ENCODE data around the gene FAN1. TPM values are rescaled to one million over a fixed set of nuclear protein-coding genes. Genes with fewer than 3 reads are reported as not detected.

Gene FAN1
- total RNA-seq, 1 donor from 2014 or later, result 26.6 TPM

DNA sequence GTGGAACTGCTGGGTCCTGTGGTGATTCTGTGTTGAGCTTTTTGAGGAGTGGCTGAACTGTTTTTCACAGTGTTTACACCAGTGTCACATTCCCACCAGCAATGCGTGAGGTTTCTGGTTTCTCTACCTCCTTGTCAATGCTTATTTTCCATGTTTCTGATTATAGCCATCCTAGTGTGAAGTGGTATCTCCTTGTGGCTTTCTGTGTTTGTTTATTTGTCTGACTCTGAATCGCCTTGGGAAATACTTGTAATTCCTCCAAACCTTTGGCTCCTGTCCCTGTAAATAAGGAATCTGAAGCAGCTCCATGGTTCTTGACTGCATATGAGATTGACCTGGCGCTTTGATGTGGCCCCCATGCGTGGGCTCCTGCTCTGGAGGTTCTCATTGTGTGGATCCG, 20.6 kb downstream of the FAN1 start:
- no peaks in the 10 kb centered on the region for H3K9me3 Mint-ChIP-seq (ENCODE audit: low read depth)
- H3K36me3 Mint-ChIP-seq (ENCODE audit: insufficient read depth), result peaks cover 16% of the 10 kb centered on the region
- H3K4me3 Mint-ChIP-seq (ENCODE audit: low read depth), result no peak overlapping the region
- H3K27me3 Mint-ChIP-seq, result no peaks in the 10 kb centered on the region
- TF ChIP-seq, protein P1, sequence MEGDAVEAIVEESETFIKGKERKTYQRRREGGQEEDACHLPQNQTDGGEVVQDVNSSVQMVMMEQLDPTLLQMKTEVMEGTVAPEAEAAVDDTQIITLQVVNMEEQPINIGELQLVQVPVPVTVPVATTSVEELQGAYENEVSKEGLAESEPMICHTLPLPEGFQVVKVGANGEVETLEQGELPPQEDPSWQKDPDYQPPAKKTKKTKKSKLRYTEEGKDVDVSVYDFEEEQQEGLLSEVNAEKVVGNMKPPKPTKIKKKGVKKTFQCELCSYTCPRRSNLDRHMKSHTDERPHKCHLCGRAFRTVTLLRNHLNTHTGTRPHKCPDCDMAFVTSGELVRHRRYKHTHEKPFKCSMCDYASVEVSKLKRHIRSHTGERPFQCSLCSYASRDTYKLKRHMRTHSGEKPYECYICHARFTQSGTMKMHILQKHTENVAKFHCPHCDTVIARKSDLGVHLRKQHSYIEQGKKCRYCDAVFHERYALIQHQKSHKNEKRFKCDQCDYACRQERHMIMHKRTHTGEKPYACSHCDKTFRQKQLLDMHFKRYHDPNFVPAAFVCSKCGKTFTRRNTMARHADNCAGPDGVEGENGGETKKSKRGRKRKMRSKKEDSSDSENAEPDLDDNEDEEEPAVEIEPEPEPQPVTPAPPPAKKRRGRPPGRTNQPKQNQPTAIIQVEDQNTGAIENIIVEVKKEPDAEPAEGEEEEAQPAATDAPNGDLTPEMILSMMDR (IDR thresholded peaks at IDR 0.05; ENCODE audit: unreplicated experiment), result no peak
- H3K27ac Mint-ChIP-seq, result no peak overlapping the region
- H3K4me1 Mint-ChIP-seq (ENCODE audit: low read depth), result no peaks in the 10 kb centered on the region
- DNase-seq (ENCODE audit: low spot score, unreplicated experiment), result no peak

DNA sequence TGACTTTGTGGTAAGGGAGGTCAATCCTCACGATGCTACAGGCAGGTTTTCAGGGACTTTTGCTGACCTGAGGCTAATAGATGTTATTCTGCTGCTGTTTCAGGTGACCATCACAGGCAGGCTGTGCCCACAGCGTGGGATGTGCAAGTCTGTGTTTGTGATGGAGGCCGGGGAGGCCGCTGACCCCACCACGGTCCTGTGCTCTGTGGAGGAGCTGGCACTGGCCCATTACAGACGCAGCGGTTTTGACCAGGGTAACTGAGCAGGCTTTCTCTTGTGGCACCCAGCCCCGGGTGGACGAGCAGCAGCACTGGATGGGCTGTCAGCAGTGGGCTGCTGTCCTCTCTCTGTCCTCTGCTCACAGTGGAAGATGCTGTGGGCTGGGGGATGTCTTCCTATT, 22.0 kb downstream of the FAN1 start:
- H3K4me3 Mint-ChIP-seq (ENCODE audit: low read depth), result no peak overlapping the region
- H3K36me3 Mint-ChIP-seq (ENCODE audit: insufficient read depth), result peaks cover 16% of the 10 kb centered on the region

DNA sequence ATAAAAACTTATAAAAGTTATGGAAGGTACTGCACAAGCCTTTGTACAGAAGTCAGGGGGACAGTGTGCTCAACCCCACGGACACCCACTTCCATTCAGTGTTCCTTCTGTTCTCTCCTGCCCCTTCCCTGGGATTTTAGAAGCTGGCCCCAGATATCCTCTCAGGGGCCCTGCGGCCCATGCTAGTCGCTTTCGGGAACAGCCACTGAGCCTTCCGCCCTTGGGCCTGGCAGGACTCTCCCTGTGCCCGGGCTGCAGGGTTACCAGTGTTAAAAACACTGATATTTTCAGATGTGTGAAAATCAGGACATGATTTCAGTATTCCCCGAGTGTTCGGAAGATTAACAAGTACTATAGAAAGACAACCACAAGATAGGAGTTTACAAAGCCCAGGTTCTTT, 22.4 kb downstream of the FAN1 start:
- DNase-seq (ENCODE audit: low spot score, unreplicated experiment), result no peak
- Mint-ChIP-seq H3K27ac (no peak overlapping the region), H3K36me3 (ENCODE audit: insufficient read depth) (peaks cover 16% of the 10 kb centered on the region), H3K9me3 (ENCODE audit: low read depth) (no peaks in the 10 kb centered on the region), H3K4me1 (ENCODE audit: low read depth) (no peaks in the 10 kb centered on the region), H3K4me3 (ENCODE audit: low read depth) (no peak overlapping the region), H3K27me3 (no peaks in the 10 kb centered on the region)
- TF ChIP-seq, protein P1 (IDR thresholded peaks at IDR 0.05; ENCODE audit: unreplicated experiment), result no peak

More for the DNA sequence above, 22.0 kb downstream of the FAN1 start:
- Mint-ChIP-seq H3K27ac (no peak overlapping the region), H3K9me3 (ENCODE audit: low read depth) (no peaks in the 10 kb centered on the region), H3K27me3 (no peaks in the 10 kb centered on the region), H3K4me1 (ENCODE audit: low read depth) (no peaks in the 10 kb centered on the region)
- no peak for DNase-seq (ENCODE audit: low spot score, unreplicated experiment)
- TF ChIP-seq, protein P1 (IDR thresholded peaks at IDR 0.05; ENCODE audit: unreplicated experiment), result no peak

DNA sequence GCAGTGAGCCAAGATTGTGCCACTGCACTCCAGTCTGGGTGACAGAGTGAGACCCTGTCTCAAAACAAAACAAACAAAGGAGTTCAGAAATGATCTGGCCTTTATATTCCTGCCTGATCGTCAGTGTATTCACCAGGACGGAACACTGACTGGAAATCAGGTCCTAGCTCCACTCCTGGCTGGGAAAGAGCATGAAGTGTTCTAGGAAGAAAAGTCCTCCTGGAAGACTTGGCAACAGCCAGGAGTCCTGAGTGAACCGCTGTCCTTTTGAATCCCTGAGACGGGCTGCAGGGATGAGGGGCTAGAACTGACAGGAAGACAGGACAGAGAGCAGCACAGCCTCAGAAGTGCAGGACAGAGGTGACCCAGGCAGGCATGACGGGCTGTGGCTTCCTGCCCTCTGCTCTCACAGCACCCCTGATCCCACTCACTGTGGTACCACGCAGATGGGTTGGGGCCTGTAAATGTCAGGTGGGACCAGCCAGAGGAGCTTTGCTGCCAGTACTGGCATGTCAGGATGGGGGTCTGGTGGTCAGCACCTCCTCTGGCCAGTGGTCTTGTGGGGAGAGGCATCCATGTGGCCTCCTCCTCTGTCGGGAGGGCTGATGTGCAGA, 23.5 kb downstream of the FAN1 start:
- H3K4me3 Mint-ChIP-seq (ENCODE audit: low read depth), result no peak overlapping the region
- no peaks in the 10 kb centered on the region for H3K9me3 Mint-ChIP-seq (ENCODE audit: low read depth)
- TF ChIP-seq, protein P1 (IDR thresholded peaks at IDR 0.05; ENCODE audit: unreplicated experiment), result no peak
- H3K27ac Mint-ChIP-seq, result no peak overlapping the region
- H3K36me3 Mint-ChIP-seq (ENCODE audit: insufficient read depth), result peaks cover 16% of the 10 kb centered on the region
- DNase-seq (ENCODE audit: low spot score, unreplicated experiment), result no peak
- no peaks in the 10 kb centered on the region for H3K4me1 Mint-ChIP-seq (ENCODE audit: low read depth)
- no peaks in the 10 kb centered on the region for H3K27me3 Mint-ChIP-seq

- H3K27ac Mint-ChIP-seq, result no peak overlapping the region
- no peak overlapping the region for H3K4me3 Mint-ChIP-seq (ENCODE audit: low read depth)
- no peaks in the 10 kb centered on the region for H3K9me3 Mint-ChIP-seq (ENCODE audit: low read depth)
- no peak for DNase-seq (ENCODE audit: low spot score, unreplicated experiment)
- no peaks in the 10 kb centered on the region for H3K4me1 Mint-ChIP-seq (ENCODE audit: low read depth)
- TF ChIP-seq, protein P1 (IDR thresholded peaks at IDR 0.05; ENCODE audit: unreplicated experiment), result no peak
- H3K36me3 Mint-ChIP-seq (ENCODE audit: insufficient read depth), result peaks cover 17% of the 10 kb centered on the region
- no peaks in the 10 kb centered on the region for H3K27me3 Mint-ChIP-seq
Measured at GRCh38 chr15:30928076-30928475, 24.4 kb downstream of the FAN1 start.
